Body of pancreas (tissue), 4 donors: ENCODE measurements around the gene COIL.
A peak's percentile ranks its signal among the peaks of the same experiment; 100 is the strongest.

ENCODE experiments used
- POLR2A ChIP-seq, 3 donors: fragments of 450-650 bp; IDR thresholded peaks; one replicate each; pipeline ENCODE4 v1.6.1; 2016; ENCODE audit warnings: antibody characterized with exemption in 3 of 3, mild to moderate bottlenecking in 2 of 3
- TF ChIP-seq, protein P1 (sequence below), 7 experiments: fragments of 450-650 bp in 4 of 7; fragments of 200-600 bp in 3 of 7; sonication (generic) in 3 of 7; IDR thresholded peaks; one replicate each; pipeline ENCODE4 v1.5.1; 2016 to 2019; ENCODE audit warnings: antibody characterized with exemption in 7 of 7

DNA sequence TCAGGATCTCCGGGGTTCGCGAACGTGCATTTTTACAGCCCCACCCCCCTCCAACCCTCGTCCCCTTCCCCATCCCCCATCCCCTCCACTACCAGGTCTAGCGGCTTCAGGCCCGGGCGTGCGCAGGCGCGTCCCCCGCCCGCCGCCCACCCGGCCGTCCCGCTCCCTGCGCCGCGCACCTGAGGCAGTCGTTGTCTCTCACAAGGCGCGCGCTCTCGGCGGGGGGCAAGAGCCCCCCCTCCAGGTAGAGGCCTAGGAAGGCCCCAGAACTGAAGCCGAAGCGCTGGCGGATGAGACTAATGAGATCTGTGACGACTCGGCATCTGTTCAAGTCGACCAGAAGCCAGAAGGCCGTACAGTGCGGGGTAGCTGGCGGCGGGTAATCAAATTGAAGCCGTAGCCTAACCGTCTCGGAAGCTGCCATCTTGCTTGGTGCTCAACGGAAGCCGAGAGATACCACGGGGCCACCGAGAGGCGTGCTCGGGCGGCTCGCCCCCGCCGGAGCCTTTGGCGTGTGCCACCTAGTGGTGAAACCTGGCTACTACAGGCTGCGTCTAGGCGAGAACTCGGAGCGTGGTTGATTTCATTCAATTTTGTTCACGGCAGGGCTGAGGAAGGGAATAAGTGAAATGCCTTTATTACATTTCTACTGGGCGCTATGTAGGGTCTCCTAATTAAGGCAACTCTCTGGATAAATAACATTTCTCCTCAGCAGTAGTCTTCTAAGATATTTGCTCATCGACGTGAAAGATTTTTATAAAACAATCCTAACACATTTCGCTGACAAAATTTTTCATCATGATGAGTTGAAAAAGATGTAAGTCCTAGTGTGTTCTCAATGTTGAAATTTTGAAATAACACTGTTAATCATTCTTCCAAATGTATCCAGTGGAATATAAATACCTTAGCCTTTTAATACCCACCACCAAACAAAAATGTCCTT lies at the start of gene COIL:
- TF ChIP-seq, protein P1, sequence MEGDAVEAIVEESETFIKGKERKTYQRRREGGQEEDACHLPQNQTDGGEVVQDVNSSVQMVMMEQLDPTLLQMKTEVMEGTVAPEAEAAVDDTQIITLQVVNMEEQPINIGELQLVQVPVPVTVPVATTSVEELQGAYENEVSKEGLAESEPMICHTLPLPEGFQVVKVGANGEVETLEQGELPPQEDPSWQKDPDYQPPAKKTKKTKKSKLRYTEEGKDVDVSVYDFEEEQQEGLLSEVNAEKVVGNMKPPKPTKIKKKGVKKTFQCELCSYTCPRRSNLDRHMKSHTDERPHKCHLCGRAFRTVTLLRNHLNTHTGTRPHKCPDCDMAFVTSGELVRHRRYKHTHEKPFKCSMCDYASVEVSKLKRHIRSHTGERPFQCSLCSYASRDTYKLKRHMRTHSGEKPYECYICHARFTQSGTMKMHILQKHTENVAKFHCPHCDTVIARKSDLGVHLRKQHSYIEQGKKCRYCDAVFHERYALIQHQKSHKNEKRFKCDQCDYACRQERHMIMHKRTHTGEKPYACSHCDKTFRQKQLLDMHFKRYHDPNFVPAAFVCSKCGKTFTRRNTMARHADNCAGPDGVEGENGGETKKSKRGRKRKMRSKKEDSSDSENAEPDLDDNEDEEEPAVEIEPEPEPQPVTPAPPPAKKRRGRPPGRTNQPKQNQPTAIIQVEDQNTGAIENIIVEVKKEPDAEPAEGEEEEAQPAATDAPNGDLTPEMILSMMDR (IDR thresholded peaks at IDR 0.05) = peak; percentile 97 to 100 (median 99)
- peak in 2 of 3 donors; percentile 68 to 75 for TF ChIP-seq POLR2A (IDR thresholded peaks at IDR 0.05)
